Measurements from ENCODE around the gene ZNF24.

- TF ChIP-seq EP300 (IDR thresholded peaks at IDR 0.05) (no peak), POLR2A (IDR thresholded peaks at IDR 0.05) (no peak)
Measured at GRCh38 chr18:35348001-35348400, 3.8 kb upstream of the ZNF24 start.

Measured in ovary (tissue), 1 donor.